HEK293T (cell line): ENCODE data around the gene SMIM11.

Experiments
- ARNT ChIP-seq: fragments of 450-650 bp; IDR thresholded peaks from 2 replicates; pipeline ENCODE4 v1.6.1; 2017; ENCODE audit warnings: mild to moderate bottlenecking
- BHLHE40 ChIP-seq: fragments of 450-650 bp; IDR thresholded peaks from 2 replicates; pipeline ENCODE4 v1.6.1; 2016; ENCODE audit warnings: mild to moderate bottlenecking, moderate library complexity, borderline replicate concordance
- CTBP1 ChIP-seq: fragments of 450-650 bp; IDR thresholded peaks from 2 replicates; pipeline ENCODE4 v1.6.1; 2016; ENCODE audit warnings: borderline replicate concordance
- ELF4 ChIP-seq: fragments of 450-650 bp; IDR thresholded peaks from 2 replicates; pipeline ENCODE4 v1.6.1; 2017; ENCODE audit warnings: antibody characterized with exemption
- FOXA1 ChIP-seq: fragments of 450-650 bp; IDR thresholded peaks from 2 replicates; pipeline ENCODE4 v1.6.1; 2016; ENCODE audit warnings: mild to moderate bottlenecking
- FOXK2 ChIP-seq: fragments of 450-650 bp; IDR thresholded peaks from 2 replicates; pipeline ENCODE4 v1.6.1; 2016; ENCODE audit warnings: mild to moderate bottlenecking
- FOXM1 ChIP-seq: fragments of 450-650 bp; IDR thresholded peaks from 2 replicates; pipeline ENCODE4 v1.6.1; 2017; ENCODE audit warnings: mild to moderate bottlenecking, borderline replicate concordance
- HDGF ChIP-seq: fragments of 450-650 bp; IDR thresholded peaks from 2 replicates; pipeline ENCODE4 v1.6.1; 2017; ENCODE audit warnings: antibody characterized with exemption, borderline replicate concordance
- L3MBTL2 ChIP-seq: fragments of 450-650 bp; conservative IDR thresholded peaks from 2 replicates; pipeline ENCODE4 v1.6.1; 2016; ENCODE audit warnings: mild to moderate bottlenecking
- LEF1 ChIP-seq: fragments of 450-650 bp; IDR thresholded peaks from 2 replicates; pipeline ENCODE4 v1.6.1; 2017; ENCODE audit warnings: mild to moderate bottlenecking, borderline replicate concordance
- NFRKB ChIP-seq: fragments of 450-650 bp; IDR thresholded peaks from 2 replicates; pipeline ENCODE4 v1.6.1; 2016; ENCODE audit warnings: mild to moderate bottlenecking, moderate library complexity
- SP1 ChIP-seq: fragments of 450-650 bp; IDR thresholded peaks from 2 replicates; pipeline ENCODE4 v1.6.1; 2017
- SUZ12 ChIP-seq: fragments of 450-650 bp; IDR thresholded peaks from 2 replicates; pipeline ENCODE4 v1.6.1; 2016; ENCODE audit warnings: mild to moderate bottlenecking
- TARDBP ChIP-seq: fragments of 450-650 bp; IDR thresholded peaks from 2 replicates; pipeline ENCODE4 v1.6.1; 2016

GRCh38 chr21:34369741-34370140, 5.6 kb upstream of the SMIM11 start:
- no peak for TF ChIP-seq SP1
- TF ChIP-seq L3MBTL2, result no peak
- TF ChIP-seq ARNT, result no peak
- no peak for TF ChIP-seq FOXK2
- TF ChIP-seq SUZ12, result no peak
- TF ChIP-seq FOXA1, result no peak
- TF ChIP-seq BHLHE40, result no peak
- no peak for TF ChIP-seq HDGF
- TF ChIP-seq NFRKB, result no peak
- TF ChIP-seq LEF1, result no peak
- TF ChIP-seq FOXM1, result no peak
- TF ChIP-seq TARDBP, result no peak
- TF ChIP-seq ELF4, result no peak
- no peak for TF ChIP-seq CTBP1
